ENCODE measurements around the gene DOCK7. TPM values are rescaled to one million over a fixed set of nuclear protein-coding genes. Genes with fewer than 3 reads are reported as not detected.

DOCK7 gene
- total and polyA plus RNA-seq, 2 of the 13 experiments (the other 11 are each of a cell fraction or from before 2014, with no cell fraction given): 45.7 to 67.2 TPM

GRCh38 chr1:62523860-62524259 lies 164.3 kb downstream of the DOCK7 start:
- DNase-seq (ENCODE audit: low spot score) (peak; percentile 9), ATAC-seq (0 out of 3 replicates have a peak, but pooled peaks have one; percentile 26), FAIRE-seq (no peak)
- BruUV-seq (replicated peaks): no TSS peak
- no peaks in the 10 kb centered on the region for H3K79me2 ChIP-seq (ENCODE audit: insufficient read depth, low read length)
- H3K36me3 ChIP-seq (replicated peaks in 1 of 2; ENCODE audit: control insufficient read depth in 1 of 2, insufficient read depth in 2 of 2, low read length in 2 of 2): peaks cover 1 to 18% of the 10 kb centered on the region in 2 experiments; a peak in 3 of 5 replicates
- H3K4me1 ChIP-seq (ENCODE audit: insufficient read depth, low read length): peaks cover 16% of the 10 kb centered on the region
- H4K20me1 ChIP-seq (ENCODE audit: insufficient read depth, low read length): no peaks in the 10 kb centered on the region
- H3K9ac ChIP-seq (ENCODE audit: insufficient read depth, low read depth, low read length): no peak overlapping the region
- no peak overlapping the region for H3K27ac ChIP-seq (ENCODE audit: extremely low read length, insufficient read depth, low read length)
- intact Hi-C loops (cut with micrococcal nuclease; ENCODE audit: unreplicated experiment): no loop called here
- in situ Hi-C loops (cut with HindIII; ENCODE audit: extremely low pct_ligation_motif_present, low pct_unique_long_range_greater_than_20kb): no loop called here
- no peak overlapping the region for H2AFZ ChIP-seq (ENCODE audit: low read length)
- H3K9me3 ChIP-seq (ENCODE audit: low read length): no peaks in the 10 kb centered on the region
- ChIA-PET POLR2A (no interaction called here), CTCF (ENCODE audit: low intra/inter-chr PET ratio, low total read pairs) (no interaction called here)
- WGBS (ENCODE audit: low lambda C conversion rate): 61% methylated on average over 2 of the region's 2 CpGs
- no peak overlapping the region for H3K4me3 ChIP-seq (replicated peaks in 1 of 3; ENCODE audit: insufficient read depth in 1 of 3, low read depth in 2 of 3, low read length in 3 of 3)
- no peak overlapping the region for H3K4me2 ChIP-seq (ENCODE audit: low read depth, low read length)
- H3K27me3 ChIP-seq (ENCODE audit: control insufficient read depth in 1 of 2, insufficient read depth in 2 of 2, low read length in 2 of 2): no peaks in the 10 kb centered on the region
- no peak for TF ChIP-seq CREB1 (IDR thresholded peaks at IDR 0.05)
- 0 out of 2 replicates have a peak, but pooled peaks have one; percentile 28 for TF ChIP-seq CREB1 (CRISPR knock-in tag; IDR thresholded peaks at IDR 0.05)
- TF ChIP-seq ARID5B (CRISPR knock-in tag; IDR thresholded peaks at IDR 0.05): 0 out of 2 replicates have a peak, but pooled peaks have one; percentile 7
- TF ChIP-seq AHDC1 (CRISPR knock-in tag; IDR thresholded peaks at IDR 0.05; ENCODE audit: borderline replicate concordance): peak; percentile 26; the same call in 1 of the 2 replicates
- no peak for TF ChIP-seq ZNF674 (CRISPR knock-in tag; IDR thresholded peaks at IDR 0.05; ENCODE audit: low read depth)
- TF ChIP-seq TCF7 (IDR thresholded peaks at IDR 0.05; ENCODE audit: low read depth): 0 out of 2 replicates have a peak, but pooled peaks have one; percentile 11
- TF ChIP-seq ZNF382 (CRISPR knock-in tag; IDR thresholded peaks at IDR 0.05; ENCODE audit: borderline replicate concordance): no peak
- TF ChIP-seq ZNF7 (CRISPR knock-in tag; IDR thresholded peaks at IDR 0.05): no peak
- peak; percentile 14 for TF ChIP-seq TBL1XR1 (IDR thresholded peaks at IDR 0.05; ENCODE audit: borderline replicate concordance, low read length, partially characterized antibody)
- peak; percentile 59; the same call in 1 of the 2 replicates for TF ChIP-seq ISL2 (CRISPR knock-in tag; IDR thresholded peaks at IDR 0.05)
- TF ChIP-seq, protein P1, sequence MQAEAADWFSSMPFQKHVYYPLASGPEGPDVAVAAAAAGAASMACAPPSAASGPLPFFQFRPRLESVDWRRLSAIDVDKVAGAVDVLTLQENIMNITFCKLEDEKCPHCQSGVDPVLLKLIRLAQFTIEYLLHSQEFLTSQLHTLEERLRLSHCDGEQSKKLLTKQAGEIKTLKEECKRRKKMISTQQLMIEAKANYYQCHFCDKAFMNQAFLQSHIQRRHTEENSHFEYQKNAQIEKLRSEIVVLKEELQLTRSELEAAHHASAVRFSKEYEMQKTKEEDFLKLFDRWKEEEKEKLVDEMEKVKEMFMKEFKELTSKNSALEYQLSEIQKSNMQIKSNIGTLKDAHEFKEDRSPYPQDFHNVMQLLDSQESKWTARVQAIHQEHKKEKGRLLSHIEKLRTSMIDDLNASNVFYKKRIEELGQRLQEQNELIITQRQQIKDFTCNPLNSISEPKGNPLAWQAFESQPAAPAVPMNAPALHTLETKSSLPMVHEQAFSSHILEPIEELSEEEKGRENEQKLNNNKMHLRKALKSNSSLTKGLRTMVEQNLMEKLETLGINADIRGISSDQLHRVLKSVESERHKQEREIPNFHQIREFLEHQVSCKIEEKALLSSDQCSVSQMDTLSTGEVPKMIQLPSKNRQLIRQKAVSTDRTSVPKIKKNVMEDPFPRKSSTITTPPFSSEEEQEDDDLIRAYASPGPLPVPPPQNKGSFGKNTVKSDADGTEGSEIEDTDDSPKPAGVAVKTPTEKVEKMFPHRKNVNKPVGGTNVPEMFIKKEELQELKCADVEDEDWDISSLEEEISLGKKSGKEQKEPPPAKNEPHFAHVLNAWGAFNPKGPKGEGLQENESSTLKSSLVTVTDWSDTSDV (CRISPR knock-in tag; IDR thresholded peaks at IDR 0.05): no peak
- no peak for TF ChIP-seq SOX6 (IDR thresholded peaks at IDR 0.05)
- TF ChIP-seq SOX6 (CRISPR knock-in tag; IDR thresholded peaks at IDR 0.05): peak; percentile 22; the same call in 1 of the 2 replicates

All from HepG2 (cell line).